HCT116 (cell line): ENCODE results near the gene TNIK. TPM values are rescaled to one million over a fixed set of nuclear protein-coding genes. Genes with fewer than 3 reads are reported as not detected.

Source experiments
- ATAC-seq: fragments of 200-7000 bp; cut with Tn5 transposase; 2 replicates; pipeline ENCODE4 v1.9.1; 2020; ENCODE audit warnings: mild to moderate bottlenecking, moderate library complexity
- BruUV-seq: library from RNA; stranded (reverse); fragments of 400-500 nt; replicated peaks from 2 replicates; lab custom pipeline; 2021; lab: Mats Ljungman, UMichigan
- CTCF ChIA-PET: fragments of 300-600 bp; sonication (Branson Sonifier 250); formaldehyde crosslinking; loops from one replicate; lab custom pipeline; 2021; ENCODE audit warnings: antibody characterized with exemption; lab: Charles Lee
- POLR2A ChIA-PET: fragments of 300-600, 350-600 bp; sonication (Branson Sonifier 250); formaldehyde crosslinking; loops from one replicate; lab custom pipeline; 2021; ENCODE audit warnings: antibody characterized with exemption; lab: Charles Lee
- RAD21 ChIA-PET, 2 experiments: fragments of 300-600 bp; sonication (Branson Sonifier 250); formaldehyde crosslinking; loops; one replicate each; lab custom pipeline; 2023; ENCODE audit warnings: low total read pairs in 2 of 2; ENCODE audit not compliant: uncharacterized antibody in 2 of 2, unreplicated experiment in 2 of 2, low non-redundant PET in 1 of 2; lab: Charles Lee
- DNase-seq: peaks from one replicate; pipeline ENCODE4 v3.0.0-alpha.2; 2010; ENCODE audit warnings: low read depth, low spot score
- H2AFZ ChIP-seq: fragments of 200-600 bp; shearing (Covaris generic), sonication (generic); 2 replicates; pipeline ENCODE4 v1.6.1; 2017; ENCODE audit warnings: low read depth, mixed run types, mixed read lengths, antibody characterized with exemption, low read length; ENCODE audit not compliant: poor library complexity, severe bottlenecking
- H3K27ac ChIP-seq: 2 replicates; pipeline ENCODE4 v1.5.1; 2012; ENCODE audit warnings: low read depth, low read length
- H3K27me3 ChIP-seq: fragments of 200-600 bp; sonication (generic); 2 replicates; pipeline ENCODE4 v1.6.1; 2016; ENCODE audit warnings: mixed run types, low read length, mixed read lengths; ENCODE audit not compliant: insufficient read depth
- H3K36me3 ChIP-seq, 2 experiments: fragments of 200-500 bp in 1 of 2; fragments of 200-600 bp in 1 of 2; sonication (Bioruptor generic) in 1 of 2; sonication (generic) in 1 of 2; 2 replicates each; pipeline versions ENCODE4 v1.5.1 to v1.6.1; 2014 to 2016; ENCODE audit warnings: low read length in 2 of 2, inconsistent platforms in 1 of 2, mixed read lengths in 1 of 2, mixed run types in 1 of 2; ENCODE audit not compliant: insufficient read depth in 2 of 2, control insufficient read depth in 1 of 2
- H3K4me1 ChIP-seq, 2 experiments: fragments of 200-600 bp in 1 of 2; sonication (generic) in 1 of 2; 2 replicates each; pipeline versions ENCODE4 v1.5.1 to v1.6.1; 2012 to 2017; ENCODE audit warnings: low read length in 2 of 2, inconsistent platforms in 1 of 2, mild to moderate bottlenecking in 1 of 2, mixed read lengths in 1 of 2, mixed run types in 1 of 2, moderate library complexity in 1 of 2; ENCODE audit not compliant: insufficient read depth in 2 of 2, control insufficient read depth in 1 of 2
- H3K4me2 ChIP-seq: fragments of 200-600 bp; sonication (generic); 2 replicates; pipeline ENCODE4 v1.6.1; 2017; ENCODE audit warnings: mixed run types, low read length, mixed read lengths
- H3K4me3 ChIP-seq, 2 experiments: fragments of 200-600 bp in 1 of 2; sonication (generic) in 1 of 2; replicated peaks in 1 of 2; 2 replicates each; pipeline ENCODE4 v1.5.1; 2011 to 2016; ENCODE audit warnings: low read length in 2 of 2, control low read depth in 1 of 2, low read depth in 1 of 2, mild to moderate bottlenecking in 1 of 2, mixed read lengths in 1 of 2, mixed run types in 1 of 2
- H3K79me2 ChIP-seq: fragments of 200-600 bp; sonication (generic); 2 replicates; pipeline ENCODE4 v1.6.1; 2017; ENCODE audit warnings: mild to moderate bottlenecking, mixed run types, low read length, moderate library complexity, mixed read lengths; ENCODE audit not compliant: insufficient read depth
- H3K9ac ChIP-seq: fragments of 200-600 bp; sonication (generic); 2 replicates; pipeline ENCODE4 v1.6.1; 2016; ENCODE audit warnings: low read length, mixed read lengths
- H3K9me2 ChIP-seq: fragments of 200-600 bp; sonication (generic), shearing (Covaris generic); 2 replicates; pipeline ENCODE4 v1.6.1; 2017; ENCODE audit warnings: mixed run types, mild to moderate bottlenecking, moderate library complexity; ENCODE audit not compliant: insufficient read depth
- H3K9me3 ChIP-seq, 2 experiments: fragments of 200-500 bp in 1 of 2; fragments of 200-600 bp in 1 of 2; sonication (Bioruptor generic) in 1 of 2; sonication (generic) in 1 of 2; 2 replicates each; pipeline ENCODE4 v1.6.1; 2014 to 2017; ENCODE audit warnings: low read length in 2 of 2, mixed read lengths in 2 of 2, inconsistent platforms in 1 of 2, low read depth in 1 of 2, mild to moderate bottlenecking in 1 of 2, mixed run types in 1 of 2, moderate library complexity in 1 of 2; ENCODE audit not compliant: control insufficient read depth in 1 of 2, insufficient read depth in 1 of 2
- H4K20me1 ChIP-seq: fragments of 200-600 bp; sonication (generic), shearing (Covaris generic); 2 replicates; pipeline ENCODE4 v1.6.1; 2017; ENCODE audit warnings: mixed run types, mild to moderate bottlenecking, moderate library complexity; ENCODE audit not compliant: insufficient read depth
- CBX3 ChIP-seq: IDR thresholded peaks from 2 replicates; pipeline ENCODE4 v1.6.1; 2012; ENCODE audit warnings: low read depth
- CEBPB ChIP-seq: IDR thresholded peaks from 2 replicates; pipeline ENCODE4 v1.6.1; 2012; ENCODE audit warnings: low read depth
- FOSL1 ChIP-seq: IDR thresholded peaks from 2 replicates; pipeline ENCODE4 v1.6.1; 2012; ENCODE audit warnings: low read depth
- REST ChIP-seq: IDR thresholded peaks from 2 replicates; pipeline ENCODE4 v1.6.1; 2012; ENCODE audit warnings: low read depth
- SP1 ChIP-seq: IDR thresholded peaks from 2 replicates; pipeline ENCODE4 v1.6.1; 2012; ENCODE audit warnings: low read depth
- YY1 ChIP-seq: IDR thresholded peaks from 2 replicates; pipeline ENCODE4 v1.6.1; 2011; ENCODE audit warnings: low read length, low read depth, moderate library complexity, mild to moderate bottlenecking; ENCODE audit not compliant: insufficient replicate concordance; ENCODE audit errors: extremely low read depth
- ZNF274 ChIP-seq: fragments of 200-500 bp; sonication (Bioruptor generic); IDR thresholded peaks from 2 replicates; pipeline ENCODE4 v1.6.1; 2014; ENCODE audit warnings: mild to moderate bottlenecking, low read depth, low read length, inconsistent platforms
- intact Hi-C: fragments of 100-400 bp; cut with micrococcal nuclease; formaldehyde crosslinking; loops from 2 replicates; pipeline ENCODE4 v1.10.0; 2022
- total RNA-seq: library from RNA; stranded (reverse); gene quantifications from one replicate; pipeline ENCODE4 v1.2.1, GENCODE V29; 2021; ENCODE audit not compliant: unreplicated experiment

Gene TNIK
- total RNA-seq, 1 experiment from 2014 or later: 24.1 TPM

GRCh38 chr3:171293142-171293782 lies 166.9 kb downstream of the TNIK start:
- Histone ChIP-seq H3K9me3 (no peaks in the 10 kb centered on the region), H3K4me2 (no peak overlapping the region), H3K4me3 (no peak overlapping the region), H3K27me3 (no peaks in the 10 kb centered on the region), H3K79me2 (no peaks in the 10 kb centered on the region), H4K20me1 (no peaks in the 10 kb centered on the region), H3K27ac (no peak overlapping the region), H3K4me1 (peaks cover 10 to 20% of the 10 kb centered on the region in 2 experiments; a peak in 3 of 4 replicates), H3K36me3 (no peaks in the 10 kb centered on the region), H3K9ac (no peak overlapping the region), H3K9me2 (no peaks in the 10 kb centered on the region), H2AFZ (no peak overlapping the region)
- TF ChIP-seq REST: no peak
- no peak for TF ChIP-seq ZNF274
- ChIA-PET CTCF (no interaction called here), RAD21 (no interaction called here), POLR2A (no interaction called here)
- ATAC-seq (no peak), DNase-seq (no peak)
- intact Hi-C loops: no loop called here
- no TSS peak for BruUV-seq

DNA sequence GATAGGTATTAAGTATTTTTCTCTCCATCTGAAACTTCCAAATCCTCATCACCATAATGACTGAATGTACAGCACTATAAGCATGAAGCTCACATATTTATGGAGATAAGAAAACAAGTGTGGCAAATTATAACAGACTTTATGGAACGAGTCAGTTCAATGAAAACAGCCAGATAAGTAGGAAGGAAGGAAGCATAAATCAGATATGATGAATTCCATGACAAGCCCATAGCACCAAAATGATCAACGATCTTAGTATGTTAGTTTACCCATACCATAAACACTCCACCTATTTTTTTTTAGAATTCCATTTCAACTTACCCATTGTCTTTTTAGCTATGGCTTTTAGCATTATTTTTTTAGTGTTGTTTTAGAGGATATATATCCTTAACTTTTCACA lies 169.5 kb downstream of the TNIK start:
- no peaks in the 10 kb centered on the region for H3K9me3 ChIP-seq
- intact Hi-C loops: no loop called here
- ChIA-PET CTCF (no interaction called here), POLR2A (no interaction called here), RAD21 (no interaction called here)
- no peaks in the 10 kb centered on the region for H3K9me2 ChIP-seq
- no peak for ATAC-seq
- no peak overlapping the region for H3K4me3 ChIP-seq
- H3K79me2 ChIP-seq: no peaks in the 10 kb centered on the region
- H3K27me3 ChIP-seq: no peaks in the 10 kb centered on the region
- BruUV-seq: no TSS peak
- no peak for DNase-seq
- TF ChIP-seq YY1: no peak
- no peak for TF ChIP-seq FOSL1
- no peak for TF ChIP-seq CBX3
- no peak for TF ChIP-seq SP1
- no peak for TF ChIP-seq CEBPB
- H3K27ac ChIP-seq: no peak overlapping the region
- no peak overlapping the region for H2AFZ ChIP-seq
- H3K36me3 ChIP-seq: no peaks in the 10 kb centered on the region
- no peaks in the 10 kb centered on the region for H4K20me1 ChIP-seq
- H3K4me1 ChIP-seq: peaks cover 2 to 5% of the 10 kb centered on the region in 2 experiments; a peak in 3 of 4 replicates
- no peak overlapping the region for H3K4me2 ChIP-seq
- H3K9ac ChIP-seq: no peak overlapping the region
